ENCODE results near the gene CT45A9.
A peak's percentile ranks its signal among the peaks of the same experiment; 100 is the strongest.
"Not testable (repeated sequence)": the region's sequence is repeated elsewhere in the genome, so short reads cannot be mapped to it uniquely, and the experiment has no call there.

CT45A9 gene, protein sequence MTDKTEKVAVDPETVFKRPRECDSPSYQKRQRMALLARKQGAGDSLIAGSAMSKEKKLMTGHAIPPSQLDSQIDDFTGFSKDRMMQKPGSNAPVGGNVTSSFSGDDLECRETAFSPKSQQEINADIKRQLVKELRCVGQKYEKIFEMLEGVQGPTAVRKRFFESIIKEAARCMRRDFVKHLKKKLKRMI

DNA sequence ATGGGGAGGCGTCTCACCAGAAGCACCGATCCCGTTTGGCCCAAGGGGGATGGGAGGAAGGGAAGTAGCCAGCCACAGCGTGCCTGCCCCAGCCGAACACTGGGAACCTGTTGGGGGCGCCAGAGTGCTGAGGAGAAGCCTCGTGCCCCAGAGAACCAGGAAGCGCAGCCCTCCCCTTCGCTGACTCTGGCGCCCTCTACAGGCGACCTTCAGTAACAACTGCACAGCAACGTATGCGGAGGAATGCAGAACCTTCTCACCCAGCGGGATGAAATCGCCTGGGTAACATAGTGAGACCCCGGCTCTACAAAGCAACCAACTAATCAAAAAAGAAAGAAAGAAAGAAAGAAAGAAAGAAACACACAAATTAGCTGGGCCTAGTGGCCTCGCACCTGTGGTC is at the start of gene CT45A9:
Gene CT45A9 (minus strand): TSS at position 101 of the 400 bp plus-strand sequence. CDS start 3,751 bp downstream, outside the sequence.
- DNase-seq (ENCODE audit: low read depth in 2 of 3, low spot score in 1 of 3), result not testable (repeated sequence)

DNA sequence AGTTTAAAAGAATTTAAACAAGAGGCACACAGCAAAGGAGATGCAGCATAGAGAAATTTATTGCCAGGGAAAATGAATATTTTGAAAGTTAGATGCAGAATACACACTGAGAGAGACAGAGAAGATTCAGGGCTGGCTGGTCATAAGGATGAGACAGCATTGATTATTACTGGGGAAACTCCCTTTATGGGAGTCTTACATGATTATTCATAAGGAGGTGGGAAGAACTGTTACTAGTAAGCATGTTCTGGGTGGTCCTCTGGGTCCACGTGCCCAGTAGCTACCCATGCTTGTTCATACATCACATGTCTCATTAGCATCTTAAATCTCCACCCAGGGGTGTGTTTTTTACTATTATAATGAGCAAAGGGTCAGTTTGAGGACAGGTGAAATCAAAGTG is 48.9 kb upstream of the CT45A9 start:
- DNase-seq (ENCODE audit: low read depth in 2 of 3, low spot score in 1 of 3), result not testable (repeated sequence)

DNA sequence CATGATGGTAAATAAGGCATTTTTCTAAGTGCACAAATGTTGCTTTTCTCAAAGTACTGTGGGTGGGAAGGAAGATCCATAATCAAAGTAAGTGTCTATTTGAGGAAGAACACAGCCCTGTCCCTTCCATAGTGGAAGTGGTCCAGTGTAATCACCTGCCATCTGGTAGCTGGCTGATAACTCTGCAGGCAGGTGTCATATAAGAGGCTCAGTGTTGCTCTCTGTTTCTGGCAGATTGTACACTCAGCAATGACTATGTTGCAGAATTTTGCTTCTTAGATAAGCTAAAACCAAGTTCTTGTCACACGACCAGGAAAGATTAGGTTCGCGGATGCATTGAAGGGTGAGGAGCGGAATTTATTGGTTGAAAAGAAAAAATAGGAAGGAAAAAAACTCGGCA is 42.8 kb upstream of the CT45A9 start:
- no peak for DNase-seq (ENCODE audit: low read depth in 2 of 3, low spot score in 1 of 3)

DNA sequence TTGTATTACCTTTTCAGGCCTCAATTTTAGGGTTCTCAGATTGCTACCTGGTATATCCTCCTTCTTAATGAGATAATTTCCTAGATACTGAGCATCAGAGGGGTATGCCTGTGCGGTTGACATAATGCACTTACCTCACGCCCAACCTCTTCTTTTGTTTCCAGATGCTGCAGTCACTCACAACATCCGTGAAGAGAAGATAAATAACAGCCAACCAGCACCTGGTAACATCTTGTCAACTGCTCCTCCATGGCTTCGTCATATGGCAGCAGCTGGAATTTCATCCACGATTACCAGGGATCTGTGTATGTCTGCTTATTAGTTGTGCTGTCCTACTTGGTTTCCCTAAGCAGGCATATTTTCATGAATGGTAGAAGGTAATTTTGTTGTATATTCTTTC is 38.6 kb upstream of the CT45A9 start:
- DNase-seq (ENCODE audit: low read depth in 2 of 3, low spot score in 1 of 3), result no peak

DNA sequence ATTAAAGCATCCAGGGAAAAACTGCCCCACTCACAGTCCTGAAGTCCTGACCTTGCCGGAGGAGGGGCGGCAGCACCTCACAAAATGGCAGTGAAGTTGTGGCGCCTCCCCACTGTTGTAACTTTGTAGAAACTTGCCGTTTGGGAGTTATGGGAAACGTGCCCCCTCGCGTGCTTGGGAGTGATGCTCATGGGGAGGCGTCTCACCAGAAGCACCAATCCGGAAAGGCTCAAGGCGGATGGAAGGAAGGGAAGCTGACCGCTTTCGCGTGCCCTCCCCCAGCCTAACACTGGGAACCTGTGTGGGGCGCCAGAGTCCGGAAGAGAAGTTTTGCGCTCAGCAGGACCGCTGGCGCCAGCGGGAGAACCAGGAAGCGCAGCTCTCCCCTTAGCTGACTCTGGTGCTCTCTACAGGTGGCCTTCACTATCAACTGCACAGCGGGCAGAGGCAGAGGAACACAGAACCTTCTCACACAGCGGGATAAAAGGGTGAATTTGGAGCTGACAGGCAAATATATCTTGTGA is 21.7 kb upstream of the CT45A9 start, which contains the start of the genes CT45A10 and SAGE1:
Gene CT45A10 (minus strand): TSS at position 151 of the 524 bp plus-strand sequence. CDS start 8,100 bp downstream, outside the sequence.
Gene SAGE1 (plus strand): TSS at position 423 of the 524 bp plus-strand sequence. CDS start 2,527 bp downstream, outside the sequence.
- DNase-seq (ENCODE audit: low read depth in 2 of 3, low spot score in 1 of 3), result no peak

DNA sequence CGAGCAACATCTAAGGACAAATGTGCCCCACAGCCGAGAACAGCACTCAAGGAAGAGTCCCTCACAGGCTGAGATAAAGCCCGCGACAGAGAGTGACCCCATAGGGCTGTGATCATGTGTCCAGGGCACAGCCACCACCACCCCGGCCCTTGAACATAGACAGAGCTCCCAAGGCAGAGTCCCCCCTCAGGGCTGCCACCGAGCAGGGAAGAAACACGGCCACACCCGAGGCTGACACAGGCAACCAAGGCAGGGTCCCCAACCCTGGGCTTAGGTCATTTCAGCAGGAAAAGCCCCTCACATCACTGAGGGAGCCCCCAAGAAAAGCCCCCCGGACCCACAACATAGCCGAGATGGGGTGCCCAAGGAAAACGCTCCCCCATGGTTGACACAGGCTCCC is 21.2 kb upstream of the CT45A9 start:
- DNase-seq (ENCODE audit: low read depth in 2 of 3, low spot score in 1 of 3), result no peak

DNA sequence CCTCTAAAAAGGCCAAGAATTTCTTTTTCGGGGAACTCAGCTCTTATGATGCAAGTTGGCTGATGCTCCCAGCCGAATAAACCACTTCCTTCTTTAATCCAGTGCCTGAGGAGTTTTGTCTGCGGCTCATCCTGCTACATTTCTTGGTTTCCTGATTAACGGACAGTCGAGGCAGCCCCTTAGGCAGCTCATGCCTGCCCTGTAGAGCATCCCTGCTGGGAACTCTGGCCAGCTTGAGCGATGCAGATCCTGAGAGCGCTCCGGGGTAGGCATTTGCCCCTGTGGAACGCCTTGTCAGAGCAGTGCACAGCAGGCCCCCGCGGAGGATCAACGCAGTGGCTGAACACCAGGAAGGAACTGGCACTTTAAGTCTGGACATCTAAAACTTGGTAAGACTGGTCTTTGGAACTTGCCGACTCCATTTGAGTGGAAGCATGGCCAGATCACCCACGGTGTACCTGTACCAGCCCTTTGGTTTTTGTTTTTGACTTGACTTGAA is 18.5 kb upstream of the CT45A9 start:
- no peak for DNase-seq (ENCODE audit: low read depth in 2 of 3, low spot score in 1 of 3)

DNA sequence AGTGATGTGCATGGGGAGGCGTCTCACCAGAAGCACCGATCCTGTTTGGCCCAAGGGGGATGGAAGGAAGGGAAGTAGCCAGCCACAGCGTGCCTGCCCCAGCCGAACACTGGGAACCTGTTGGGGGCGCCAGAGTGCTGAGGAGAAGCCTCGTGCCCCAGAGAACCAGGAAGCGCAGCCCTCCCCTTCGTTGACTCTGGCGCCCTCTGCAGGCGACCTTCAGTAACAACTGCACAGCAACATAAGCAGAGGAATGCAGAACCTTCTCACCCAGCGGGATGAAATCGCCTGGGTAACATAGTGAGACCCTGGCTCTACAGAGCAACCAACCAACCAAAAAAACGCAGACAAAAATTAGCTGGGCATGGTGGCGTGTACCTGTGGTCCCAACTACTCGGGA is 17.4 kb upstream of the CT45A9 start:
- peak; percentile 22 to 48 (median 33) for DNase-seq (ENCODE audit: low read depth in 2 of 3, low spot score in 1 of 3)

DNA sequence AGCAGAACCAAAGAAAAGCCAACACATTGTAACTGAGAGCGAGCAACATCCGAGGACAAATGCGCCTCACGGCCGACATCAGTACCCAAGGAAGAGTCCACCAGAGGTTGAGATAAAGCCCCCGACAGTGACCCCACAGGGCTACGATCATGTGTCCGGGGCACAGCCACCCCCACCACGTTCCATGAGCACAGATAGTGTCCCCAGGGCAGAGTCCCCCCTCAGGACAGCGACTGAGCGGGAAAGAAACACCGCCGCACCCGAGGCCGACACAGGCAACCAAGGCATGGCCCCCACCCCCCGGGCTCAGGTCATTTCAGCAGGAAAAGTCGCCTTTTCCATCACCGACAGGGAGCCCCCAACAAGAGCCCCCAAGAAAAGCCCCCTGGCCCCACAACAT is 16.6 kb upstream of the CT45A9 start:
- DNase-seq (ENCODE audit: low read depth in 2 of 3, low spot score in 1 of 3), result not testable (repeated sequence)

DNA sequence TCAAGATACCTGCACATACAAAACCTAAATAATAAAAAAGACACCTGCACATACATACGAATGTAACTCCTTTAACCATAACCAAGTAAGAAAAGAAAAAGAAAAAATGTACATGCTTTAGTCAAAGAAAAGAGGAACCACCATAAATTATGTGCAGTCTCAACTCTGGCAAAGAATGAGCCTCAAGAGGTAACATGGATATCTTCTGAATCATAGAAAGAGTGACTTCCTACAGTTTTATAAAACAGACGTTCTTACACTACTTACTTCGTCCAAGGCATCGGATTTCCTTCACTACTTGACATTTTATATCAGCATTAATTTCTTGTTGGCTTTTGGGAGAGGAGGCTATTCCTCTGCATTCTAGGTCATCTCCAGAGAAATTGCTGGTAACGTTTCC is 11.1 kb upstream of the CT45A9 start:
- DNase-seq (ENCODE audit: low read depth in 2 of 3, low spot score in 1 of 3), result not testable (repeated sequence)

DNA sequence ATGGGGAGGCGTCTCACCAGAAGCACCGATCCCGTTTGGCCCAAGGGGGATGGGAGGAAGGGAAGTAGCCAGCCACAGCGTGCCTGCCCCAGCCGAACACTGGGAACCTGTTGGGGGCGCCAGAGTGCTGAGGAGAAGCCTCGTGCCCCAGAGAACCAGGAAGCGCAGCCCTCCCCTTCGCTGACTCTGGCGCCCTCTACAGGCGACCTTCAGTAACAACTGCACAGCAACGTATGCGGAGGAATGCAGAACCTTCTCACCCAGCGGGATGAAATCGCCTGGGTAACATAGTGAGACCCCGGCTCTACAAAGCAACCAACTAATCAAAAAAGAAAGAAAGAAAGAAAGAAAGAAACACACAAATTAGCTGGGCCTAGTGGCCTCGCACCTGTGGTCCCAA is 17.2 kb downstream of the CT45A9 start, which contains the start of gene CT45A8:
Gene CT45A8 (minus strand): TSS at position 101 of the 400 bp plus-strand sequence. CDS start 3,755 bp downstream, outside the sequence.
- not testable (repeated sequence) for DNase-seq (ENCODE audit: low read depth in 2 of 3, low spot score in 1 of 3)

DNA sequence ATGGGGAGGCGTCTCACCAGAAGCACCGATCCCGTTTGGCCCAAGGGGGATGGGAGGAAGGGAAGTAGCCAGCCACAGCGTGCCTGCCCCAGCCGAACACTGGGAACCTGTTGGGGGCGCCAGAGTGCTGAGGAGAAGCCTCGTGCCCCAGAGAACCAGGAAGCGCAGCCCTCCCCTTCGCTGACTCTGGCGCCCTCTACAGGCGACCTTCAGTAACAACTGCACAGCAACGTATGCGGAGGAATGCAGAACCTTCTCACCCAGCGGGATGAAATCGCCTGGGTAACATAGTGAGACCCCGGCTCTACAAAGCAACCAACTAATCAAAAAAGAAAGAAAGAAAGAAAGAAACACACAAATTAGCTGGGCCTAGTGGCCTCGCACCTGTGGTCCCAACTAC is 34.4 kb downstream of the CT45A9 start, which contains the start of gene CT45A7:
Gene CT45A7 (minus strand): TSS at position 101 of the 400 bp plus-strand sequence. CDS start 3,747 bp downstream, outside the sequence.
- DNase-seq (ENCODE audit: low read depth in 2 of 3, low spot score in 1 of 3), result not testable (repeated sequence)

DNA sequence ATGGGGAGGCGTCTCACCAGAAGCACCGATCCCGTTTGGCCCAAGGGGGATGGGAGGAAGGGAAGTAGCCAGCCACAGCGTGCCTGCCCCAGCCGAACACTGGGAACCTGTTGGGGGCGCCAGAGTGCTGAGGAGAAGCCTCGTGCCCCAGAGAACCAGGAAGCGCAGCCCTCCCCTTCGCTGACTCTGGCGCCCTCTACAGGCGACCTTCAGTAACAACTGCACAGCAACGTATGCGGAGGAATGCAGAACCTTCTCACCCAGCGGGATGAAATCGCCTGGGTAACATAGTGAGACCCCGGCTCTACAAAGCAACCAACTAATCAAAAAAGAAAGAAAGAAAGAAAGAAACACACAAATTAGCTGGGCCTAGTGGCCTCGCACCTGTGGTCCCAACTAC is 51.7 kb downstream of the CT45A9 start, which contains the start of gene CT45A2:
Gene CT45A2 (minus strand): TSS at position 101 of the 400 bp plus-strand sequence. CDS start 3,747 bp downstream, outside the sequence.
- DNase-seq (ENCODE audit: low read depth in 2 of 3, low spot score in 1 of 3), result not testable (repeated sequence)
